Measurements from ENCODE around the gene KDM5A.

Gene KDM5A

DNA sequence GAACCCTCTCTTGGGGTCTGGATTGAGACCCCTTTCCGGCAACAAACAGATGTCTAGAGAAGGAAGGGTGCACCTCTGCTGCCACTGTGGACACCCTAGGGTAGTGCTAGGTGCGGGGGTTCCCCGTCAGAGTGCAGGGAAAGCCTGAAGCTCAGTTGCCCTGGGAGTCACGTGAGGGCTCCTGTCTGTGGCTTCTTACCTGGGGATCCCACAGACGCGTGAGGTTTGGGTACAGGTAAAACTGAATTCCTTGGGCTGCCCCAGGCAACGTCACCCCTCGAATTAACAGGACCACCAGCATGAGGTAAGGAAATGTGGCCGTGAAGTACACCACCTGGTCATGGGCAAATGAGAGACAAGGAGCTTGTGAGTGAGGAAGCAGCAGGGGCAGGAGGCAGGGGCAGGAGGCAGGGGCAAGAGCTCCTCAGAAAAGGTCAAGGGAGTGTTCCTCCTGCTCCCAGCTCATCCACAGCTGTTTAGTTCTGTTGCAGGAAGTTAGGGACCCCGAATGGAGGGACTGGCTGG is 154.2 kb downstream of the KDM5A start:
- Histone ChIP-seq H3K9ac (ENCODE audit: insufficient read length) (no peak overlapping the region), H3K9me3 (ENCODE audit: low read depth, low read length) (no peaks in the 10 kb centered on the region), H3K4me3 (no peak overlapping the region), H3K36me3 (ENCODE audit: insufficient read depth, low read length) (no peaks in the 10 kb centered on the region), H3K27ac (no peak overlapping the region)
- no peak for TF ChIP-seq EZH2 (IDR thresholded peaks at IDR 0.05)
- TF ChIP-seq FOXP2 (optimal IDR thresholded peaks at IDR 0.05; ENCODE audit: control extremely low read depth, extremely low read length, insufficient read depth): no peak
- no peak for TF ChIP-seq POLR2AphosphoS5 (IDR thresholded peaks at IDR 0.05; ENCODE audit: borderline replicate concordance, low read depth, low read length)
- DNase-seq (ENCODE audit: low read depth, low spot score): no peak

DNA sequence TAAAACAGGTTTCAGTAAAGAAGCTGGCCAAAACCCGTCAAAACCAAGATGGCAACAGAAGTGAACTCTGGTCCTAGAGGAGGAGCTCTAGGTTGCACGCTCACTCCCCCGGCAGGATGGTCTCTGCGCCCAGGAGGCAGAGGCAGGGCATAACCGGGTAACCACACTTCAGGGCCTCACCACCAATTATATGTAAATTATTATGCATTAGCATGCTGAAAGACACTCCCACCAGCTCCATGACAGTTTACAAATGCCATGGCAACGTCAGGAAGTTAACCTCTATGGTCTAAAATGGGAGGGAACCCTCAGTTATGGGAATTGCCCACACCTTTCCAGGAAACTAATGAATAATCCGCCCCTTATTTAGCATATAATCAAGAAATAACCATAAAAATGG is 155.1 kb downstream of the KDM5A start:
- H3K36me3 ChIP-seq (ENCODE audit: insufficient read depth, low read length): no peaks in the 10 kb centered on the region
- no peak for DNase-seq (ENCODE audit: low read depth, low spot score)
- TF ChIP-seq EZH2 (IDR thresholded peaks at IDR 0.05) (no peak), FOXP2 (optimal IDR thresholded peaks at IDR 0.05; ENCODE audit: control extremely low read depth, extremely low read length, insufficient read depth) (no peak), POLR2AphosphoS5 (IDR thresholded peaks at IDR 0.05; ENCODE audit: borderline replicate concordance, low read depth, low read length) (no peak)
- no peak overlapping the region for H3K9ac ChIP-seq (ENCODE audit: insufficient read length)
- H3K9me3 ChIP-seq (ENCODE audit: low read depth, low read length): no peaks in the 10 kb centered on the region
- H3K27ac ChIP-seq: no peak overlapping the region
- no peak overlapping the region for H3K4me3 ChIP-seq

DNA sequence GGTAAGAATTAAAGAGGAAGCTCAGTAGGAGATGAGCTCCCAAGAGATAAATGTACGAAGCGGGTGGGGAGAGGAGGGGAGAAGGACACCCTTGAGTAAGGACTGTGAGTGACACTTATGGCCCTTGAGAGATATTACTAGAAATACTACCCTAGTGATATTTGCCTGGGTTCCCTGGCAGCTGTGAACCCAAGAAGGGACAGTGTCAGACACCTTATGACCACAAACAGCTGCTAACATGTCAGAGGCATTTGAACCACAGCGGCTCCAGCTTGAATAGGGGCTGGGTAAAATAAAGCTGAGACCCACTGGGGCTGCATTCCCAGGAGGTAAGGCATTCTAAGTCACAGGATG is 155.5 kb downstream of the KDM5A start:
- no peaks in the 10 kb centered on the region for H3K9me3 ChIP-seq (ENCODE audit: low read depth, low read length)
- TF ChIP-seq FOXP2 (optimal IDR thresholded peaks at IDR 0.05; ENCODE audit: control extremely low read depth, extremely low read length, insufficient read depth) (no peak), POLR2AphosphoS5 (IDR thresholded peaks at IDR 0.05; ENCODE audit: borderline replicate concordance, low read depth, low read length) (no peak), EZH2 (IDR thresholded peaks at IDR 0.05) (no peak)
- H3K4me3 ChIP-seq: no peak overlapping the region
- H3K36me3 ChIP-seq (ENCODE audit: insufficient read depth, low read length): no peaks in the 10 kb centered on the region
- no peak overlapping the region for H3K9ac ChIP-seq (ENCODE audit: insufficient read length)
- H3K27ac ChIP-seq: no peak overlapping the region
- no peak for DNase-seq (ENCODE audit: low read depth, low spot score)

DNA sequence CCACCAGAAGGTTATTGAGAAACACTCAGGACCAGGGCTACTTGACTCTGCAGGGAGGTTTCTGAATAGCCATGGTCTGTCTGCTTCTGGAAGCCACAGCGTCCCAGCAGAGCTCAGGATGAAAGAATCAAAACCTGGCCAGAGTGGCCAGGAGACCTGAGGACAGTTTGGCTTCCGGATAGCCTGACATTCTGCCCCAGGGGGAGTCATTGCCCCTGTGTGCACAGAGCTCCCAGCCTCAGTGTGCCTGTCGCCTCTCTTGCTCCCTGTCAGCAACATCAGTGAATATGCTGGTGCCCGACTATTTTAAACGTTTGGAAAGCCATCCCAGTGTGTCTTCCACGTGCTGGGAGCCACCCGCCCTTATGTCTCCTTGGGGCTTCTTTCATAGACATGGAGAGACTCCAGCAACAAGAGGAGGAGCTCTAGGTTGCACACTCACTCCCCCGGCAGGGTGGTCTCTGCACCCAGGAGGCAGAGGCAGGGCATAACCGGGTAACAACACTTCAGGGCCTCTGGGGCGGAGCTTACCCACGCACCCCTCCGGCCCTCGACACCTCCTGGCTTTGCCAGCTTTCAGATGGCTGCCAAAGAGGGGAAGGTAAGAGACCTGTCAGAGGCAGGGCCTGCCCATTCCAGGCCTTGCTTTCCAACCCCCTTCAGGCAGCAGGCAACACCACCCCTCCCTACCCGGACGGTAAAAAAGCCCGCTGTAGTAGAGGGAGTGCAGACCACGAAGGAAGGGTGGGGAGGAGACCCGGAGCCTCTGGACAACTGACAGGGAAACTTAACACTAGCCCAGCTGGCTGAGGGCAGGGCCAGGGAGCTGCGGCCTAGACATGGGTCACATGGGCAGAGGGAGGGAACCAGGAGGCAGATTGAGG is 156.1 kb downstream of the KDM5A start:
- H3K27ac ChIP-seq: no peak overlapping the region
- TF ChIP-seq POLR2AphosphoS5 (IDR thresholded peaks at IDR 0.05; ENCODE audit: borderline replicate concordance, low read depth, low read length) (no peak), FOXP2 (optimal IDR thresholded peaks at IDR 0.05; ENCODE audit: control extremely low read depth, extremely low read length, insufficient read depth) (no peak), EZH2 (IDR thresholded peaks at IDR 0.05) (no peak)
- H3K4me3 ChIP-seq: no peak overlapping the region
- no peaks in the 10 kb centered on the region for H3K9me3 ChIP-seq (ENCODE audit: low read depth, low read length)
- no peak for DNase-seq (ENCODE audit: low read depth, low spot score)
- H3K36me3 ChIP-seq (ENCODE audit: insufficient read depth, low read length): no peaks in the 10 kb centered on the region
- H3K9ac ChIP-seq (ENCODE audit: insufficient read length): no peak overlapping the region

DNA sequence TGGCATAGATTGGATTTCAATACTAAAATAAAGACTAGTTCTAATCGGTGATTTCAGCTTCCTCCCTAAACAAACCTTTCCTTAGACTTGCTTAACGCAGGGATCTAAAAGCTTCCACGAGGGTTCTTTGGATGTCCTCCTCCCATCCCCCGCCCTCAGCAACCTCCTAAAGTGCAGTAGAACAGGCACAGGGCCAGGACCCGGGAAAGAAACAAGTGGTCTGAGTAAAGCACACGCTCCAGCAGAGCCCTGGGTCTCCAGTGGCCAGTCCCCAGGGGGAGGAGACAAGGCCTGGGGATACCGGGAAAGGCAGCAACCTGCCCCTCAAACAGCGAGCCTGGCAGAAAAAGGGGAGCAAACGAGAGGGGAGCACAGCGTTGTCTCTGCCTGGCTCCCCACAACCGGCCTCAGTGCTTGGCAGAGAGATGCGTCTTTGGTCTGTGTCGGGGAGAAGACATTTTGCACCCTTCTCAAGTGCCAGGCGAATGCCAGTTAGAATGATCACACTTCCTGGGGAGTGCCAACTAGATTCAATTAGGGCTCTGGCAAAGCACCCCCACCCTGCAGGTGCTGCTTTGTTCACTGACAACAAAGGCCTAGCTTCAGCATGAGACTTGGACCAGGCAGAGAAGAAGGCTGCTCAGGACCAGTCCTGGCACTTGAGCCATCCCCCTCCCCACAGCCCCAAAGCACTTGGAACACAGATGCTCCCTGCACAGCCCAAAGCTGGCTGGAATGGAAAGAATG is 158.0 kb downstream of the KDM5A start:
- no peaks in the 10 kb centered on the region for H3K36me3 ChIP-seq (ENCODE audit: insufficient read depth, low read length)
- H3K9me3 ChIP-seq (ENCODE audit: low read depth, low read length): no peaks in the 10 kb centered on the region
- no peak overlapping the region for H3K9ac ChIP-seq (ENCODE audit: insufficient read length)
- no peak for DNase-seq (ENCODE audit: low read depth, low spot score)
- no peak overlapping the region for H3K4me3 ChIP-seq
- TF ChIP-seq POLR2AphosphoS5 (IDR thresholded peaks at IDR 0.05; ENCODE audit: borderline replicate concordance, low read depth, low read length): no peak
- TF ChIP-seq EZH2 (IDR thresholded peaks at IDR 0.05): no peak
- no peak for TF ChIP-seq FOXP2 (optimal IDR thresholded peaks at IDR 0.05; ENCODE audit: control extremely low read depth, extremely low read length, insufficient read depth)
- no peak overlapping the region for H3K27ac ChIP-seq

Data from SK-N-MC (cell line).